Measurements from ENCODE around the gene BORCS5.
"Not testable (repeated sequence)": the region's sequence is repeated elsewhere in the genome, so short reads cannot be mapped to it uniquely, and the experiment has no call there.

BORCS5 gene

GRCh38 chr12:12501121-12501520 lies 144.2 kb downstream of the BORCS5 start:
- DNase-seq, result no peak
- TF ChIP-seq CTCF (IDR thresholded peaks at IDR 0.05; ENCODE audit: low read depth, low read length), result no peak
- Histone ChIP-seq H3K9me3 (no peaks in the 10 kb centered on the region), H3K36me3 (no peaks in the 10 kb centered on the region), H3K27me3 (no peaks in the 10 kb centered on the region), H3K4me1 (peaks cover 17% of the 10 kb centered on the region), H3K4me3 (ENCODE audit: low read depth, low read length) (no peak overlapping the region)

- H3K9me3 ChIP-seq; H3K27me3 ChIP-seq; H3K4me3 ChIP-seq (ENCODE audit: low read depth, low read length); DNase-seq; H3K36me3 ChIP-seq: not testable (repeated sequence)
- H3K4me1 ChIP-seq, result peaks cover 27% of the 10 kb centered on the region
Measured at GRCh38 chr12:12502130-12502814, 145.4 kb downstream of the BORCS5 start.

- no peak for DNase-seq
- Histone ChIP-seq H3K4me3 (ENCODE audit: low read depth, low read length) (no peak overlapping the region), H3K27me3 (no peaks in the 10 kb centered on the region), H3K9me3 (no peaks in the 10 kb centered on the region), H3K4me1 (peaks cover 28% of the 10 kb centered on the region), H3K36me3 (no peaks in the 10 kb centered on the region)
- no peak for TF ChIP-seq CTCF (IDR thresholded peaks at IDR 0.05; ENCODE audit: low read depth, low read length)
Measured at GRCh38 chr12:12502815-12503151, 145.9 kb downstream of the BORCS5 start.

- peaks cover 28% of the 10 kb centered on the region for H3K4me1 ChIP-seq
- no peak for TF ChIP-seq CTCF (IDR thresholded peaks at IDR 0.05; ENCODE audit: low read depth, low read length)
- H3K9me3 ChIP-seq, result no peaks in the 10 kb centered on the region
- no peaks in the 10 kb centered on the region for H3K36me3 ChIP-seq
- H3K4me3 ChIP-seq (ENCODE audit: low read depth, low read length), result no peak overlapping the region
- DNase-seq, result no peak
- H3K27me3 ChIP-seq, result no peaks in the 10 kb centered on the region
Measured at GRCh38 chr12:12503384-12504078, 146.7 kb downstream of the BORCS5 start.

GRCh38 chr12:12505544-12506495 lies 148.9 kb downstream of the BORCS5 start:
- peak overlapping the region; percentile 41 for H3K4me3 ChIP-seq (ENCODE audit: low read depth, low read length)
- H3K9me3 ChIP-seq, result no peaks in the 10 kb centered on the region
- peak; percentile 40 for DNase-seq
- no peaks in the 10 kb centered on the region for H3K27me3 ChIP-seq
- no peaks in the 10 kb centered on the region for H3K36me3 ChIP-seq
- TF ChIP-seq CTCF (IDR thresholded peaks at IDR 0.05; ENCODE audit: low read depth, low read length), result no peak
- peaks cover 27% of the 10 kb centered on the region for H3K4me1 ChIP-seq

- H3K27me3 ChIP-seq, result no peaks in the 10 kb centered on the region
- H3K4me1 ChIP-seq, result peaks cover 33% of the 10 kb centered on the region
- TF ChIP-seq CTCF (IDR thresholded peaks at IDR 0.05; ENCODE audit: low read depth, low read length), result no peak
- H3K4me3 ChIP-seq (ENCODE audit: low read depth, low read length), result peak overlapping the region; percentile 41
- peak; percentile 23 for DNase-seq
- no peaks in the 10 kb centered on the region for H3K9me3 ChIP-seq
- no peaks in the 10 kb centered on the region for H3K36me3 ChIP-seq
Measured at GRCh38 chr12:12506496-12506890, 149.6 kb downstream of the BORCS5 start.
